Transverse colon (tissue), 4 donors: ENCODE data around the gene STK39. TPM values are rescaled to one million over a fixed set of nuclear protein-coding genes. Genes with fewer than 3 reads are reported as not detected.

ENCODE experiments used
- DNase-seq: peaks from one replicate; pipeline ENCODE4 v3.0.0-alpha.2; 2019
- H3K27ac ChIP-seq, 4 donors: fragments of 200-600 bp; sonication (generic); 2 replicates each; pipeline ENCODE4 v1.5.1; 2016 to 2018; ENCODE audit warnings: inconsistent platforms in 4 of 4
- H3K27me3 ChIP-seq: fragments of 200-600 bp; sonication (generic); 2 replicates; pipeline ENCODE4 v1.5.1; 2017; ENCODE audit warnings: inconsistent platforms
- H3K36me3 ChIP-seq, 4 donors: fragments of 200-600 bp; sonication (generic); 2 replicates each; pipeline ENCODE4 v1.5.1; 2017 to 2019; ENCODE audit warnings: inconsistent platforms in 4 of 4
- H3K4me1 ChIP-seq, 4 donors: fragments of 200-600 bp; sonication (generic); 2 replicates each; pipeline ENCODE4 v1.5.1; 2017 to 2020; ENCODE audit warnings: inconsistent platforms in 4 of 4
- H3K4me3 ChIP-seq, 4 donors: fragments of 200-600 bp; sonication (generic); 1 replicate in 1 of 4; 2 replicates in 3 of 4; pipeline versions ENCODE4 v1.5.1 to v1.6.1; 2017 to 2019; ENCODE audit warnings: inconsistent platforms in 4 of 4
- H3K9me3 ChIP-seq, 2 donors: fragments of 200-600 bp; sonication (generic); 2 replicates each; pipeline ENCODE4 v1.5.1; 2017 to 2019; ENCODE audit warnings: inconsistent platforms in 2 of 2
- CTCF ChIP-seq, 5 experiments: fragments of 200-600 bp in 3 of 5; fragments of 450-650 bp in 2 of 5; sonication (generic) in 3 of 5; IDR thresholded peaks; 1 replicate in 2 of 5; 2 replicates in 3 of 5; pipeline ENCODE4 v1.5.1; 2016 to 2017; ENCODE audit warnings: antibody characterized with exemption in 5 of 5, inconsistent platforms in 3 of 5, mild to moderate bottlenecking in 2 of 5, moderate library complexity in 1 of 5
- EP300 ChIP-seq: sonication (generic); formaldehyde crosslinking; IDR thresholded peaks from one replicate; pipeline ENCODE4 v1.6.1; 2017; ENCODE audit warnings: antibody characterized with exemption, low read depth
- POLR2A ChIP-seq: fragments of 450-650 bp; IDR thresholded peaks from one replicate; pipeline ENCODE4 v1.6.1; 2016; ENCODE audit warnings: antibody characterized with exemption, mild to moderate bottlenecking, moderate library complexity
- POLR2AphosphoS5 ChIP-seq, 3 donors: sonication (generic); formaldehyde crosslinking; IDR thresholded peaks; one replicate each; pipeline ENCODE4 v1.6.1; 2016; ENCODE audit warnings: antibody characterized with exemption in 3 of 3
- WGBS, 2 donors: methylation state at CpG; one replicate each; pipeline ENCODE4 v1.1.5; 2018; ENCODE audit warnings: low coverage in 1 of 2; 5-methylcytosine and 5-hydroxymethylcytosine counted together
- in situ Hi-C, 4 donors: fragments of 200-750 bp; cut with MboI; loops; one replicate each; pipeline versions ENCODE4 v1.15.0 to v1.15.1; 2017; ENCODE audit warnings: low sequenced_read_pairs in 3 of 4, low pct_ligation_motif_present in 1 of 4, low pct_unique_long_range_greater_than_20kb in 1 of 4
- intact Hi-C: fragments of 100-400 bp; cut with DNase I; formaldehyde crosslinking; loops from one replicate; pipeline ENCODE4 v1.15.1; 2023; ENCODE audit warnings: low total_unique reads
- total RNA-seq, 4 donors: library from RNA; depleted of rRNA; stranded (reverse); fragments of >200 nt; gene quantifications; one replicate each; pipeline ENCODE4 v1.1.0, GENCODE V29; 2016

The STK39 gene
- total RNA-seq, 4 donors from 2014 or later, result 30.6 to 46.1 (median 36.7) TPM

DNA sequence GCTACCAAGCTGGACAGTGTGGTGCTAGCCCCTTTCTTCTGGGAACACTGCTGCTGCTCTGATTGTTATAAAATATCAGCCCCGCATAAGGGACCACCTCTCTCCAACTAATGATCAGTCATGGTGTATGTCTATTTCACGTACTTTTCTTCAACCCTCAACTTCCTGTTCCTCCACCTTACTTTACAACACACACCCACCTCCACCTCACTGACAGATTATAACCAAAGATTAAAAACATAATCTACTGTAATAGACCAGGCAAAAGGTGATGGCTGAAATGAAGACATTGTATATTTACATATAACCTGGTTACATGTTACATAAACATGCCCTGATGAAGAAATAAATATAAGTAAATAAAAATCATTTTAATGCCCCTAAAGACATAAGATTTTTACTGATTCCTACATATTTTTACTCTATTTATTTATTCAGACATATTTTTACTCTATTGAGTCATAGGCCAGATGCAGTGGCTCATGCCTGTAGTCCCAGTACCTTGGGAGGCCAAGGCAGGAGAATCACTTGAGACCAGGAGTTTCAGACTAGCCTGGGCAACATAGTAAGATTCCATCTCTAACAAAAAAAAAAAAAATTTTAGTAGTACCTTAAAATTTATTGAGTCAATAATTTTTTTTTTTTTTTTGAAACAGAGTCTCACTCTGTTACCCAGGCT lies 12.8 kb downstream of the STK39 start:
- no peak for DNase-seq
- WGBS, 2 donors, result 44 to 75% methylated on average over 2 of the region's 2 CpGs
- Histone ChIP-seq H3K27ac (no peak overlapping the region), H3K4me3 (no peak overlapping the region), H3K27me3 (no peaks in the 10 kb centered on the region), H3K36me3 (peaks cover 0 to 5% (median 0%) of the 10 kb centered on the region in 4 donors), H3K4me1 (peaks cover 0 to 13% (median 4%) of the 10 kb centered on the region in 4 donors), H3K9me3 (no peaks in the 10 kb centered on the region)
- intact Hi-C loops (no loop called here), in situ Hi-C loops (no loop called here)
- TF ChIP-seq EP300 (no peak), POLR2AphosphoS5 (IDR thresholded peaks at IDR 0.05) (no peak), POLR2A (no peak), CTCF (IDR thresholded peaks at IDR 0.05) (no peak)

- DNase-seq, result no peak
- intact Hi-C loops (no loop called here), in situ Hi-C loops (no loop called here)
- peaks cover 0 to 5% (median 0%) of the 10 kb centered on the region in 4 donors for H3K36me3 ChIP-seq
- 91 to 97% methylated on average over 5 of the region's 5 CpGs for WGBS, 2 donors
- H3K4me1 ChIP-seq, result peaks cover 0 to 13% (median 6%) of the 10 kb centered on the region in 4 donors
- no peak overlapping the region for H3K4me3 ChIP-seq
- no peaks in the 10 kb centered on the region for H3K27me3 ChIP-seq
- no peaks in the 10 kb centered on the region for H3K9me3 ChIP-seq
- TF ChIP-seq POLR2A (no peak), EP300 (no peak), POLR2AphosphoS5 (IDR thresholded peaks at IDR 0.05) (no peak), CTCF (IDR thresholded peaks at IDR 0.05) (no peak)
- H3K27ac ChIP-seq, result no peak overlapping the region
Observed at GRCh38 chr2:168233726-168234406, 13.5 kb downstream of the STK39 start.

GRCh38 chr2:168233166-168233565 lies 14.2 kb downstream of the STK39 start:
- Histone ChIP-seq H3K27ac (no peak overlapping the region), H3K36me3 (peaks cover 0 to under 1% (median 0%) of the 10 kb centered on the region in 4 donors), H3K27me3 (no peaks in the 10 kb centered on the region), H3K9me3 (no peaks in the 10 kb centered on the region), H3K4me1 (peaks cover 0 to 13% (median 6%) of the 10 kb centered on the region in 4 donors), H3K4me3 (no peak overlapping the region)
- no peak for DNase-seq
- WGBS, 2 donors, result 83 to 91% methylated on average over 2 of the region's 2 CpGs
- in situ Hi-C loops, result no loop called here
- TF ChIP-seq POLR2AphosphoS5 (IDR thresholded peaks at IDR 0.05), result no peak
- intact Hi-C loops, result no loop called here

GRCh38 chr2:168231609-168232241 lies 15.7 kb downstream of the STK39 start:
- TF ChIP-seq POLR2AphosphoS5 (IDR thresholded peaks at IDR 0.05) (no peak), POLR2A (no peak), CTCF (IDR thresholded peaks at IDR 0.05) (no peak), EP300 (no peak)
- no peaks in the 10 kb centered on the region for H3K27me3 ChIP-seq
- in situ Hi-C loops, result no loop called here
- H3K36me3 ChIP-seq, result no peaks in the 10 kb centered on the region
- no peak overlapping the region for H3K27ac ChIP-seq
- intact Hi-C loops, result no loop called here
- H3K4me3 ChIP-seq, result no peak overlapping the region
- H3K4me1 ChIP-seq, result peaks cover 0 to 13% (median 6%) of the 10 kb centered on the region in 4 donors
- no peak for DNase-seq
- H3K9me3 ChIP-seq, result no peaks in the 10 kb centered on the region
- 83 to 88% methylated on average over 7 of the region's 7 CpGs for WGBS, 2 donors
